VCaP (cell line): ENCODE results near the gene CD72.

Experiments used
- H3K27ac ChIP-seq: fragments of 450-650 bp; 2 replicates; pipeline ENCODE4 v1.5.1; 2017
- CTCF ChIP-seq: fragments of 450-650 bp; conservative IDR thresholded peaks from 2 replicates; pipeline ENCODE4 v1.5.1; 2017; ENCODE audit warnings: mild to moderate bottlenecking, moderate library complexity

CD72 gene

GRCh38 chr9:35609001-35609819 lies 9.0 kb downstream of the CD72 start:
- TF ChIP-seq CTCF: no peak
- H3K27ac ChIP-seq: no peak overlapping the region

- no peak for TF ChIP-seq CTCF
- no peak overlapping the region for H3K27ac ChIP-seq
Measured at GRCh38 chr9:35608221-35608620, 10.0 kb downstream of the CD72 start.

GRCh38 chr9:35606726-35607125 lies 11.5 kb downstream of the CD72 start:
- H3K27ac ChIP-seq: peak overlapping the region; percentile 92; the same call in 1 of the 2 replicates
- TF ChIP-seq CTCF: no peak

GRCh38 chr9:35606138-35606504 lies 12.1 kb downstream of the CD72 start:
- TF ChIP-seq CTCF: no peak
- H3K27ac ChIP-seq: peak overlapping the region; percentile 92

GRCh38 chr9:35605351-35606137 lies 12.7 kb downstream of the CD72 start:
- peak overlapping the region; percentile 92 for H3K27ac ChIP-seq
- TF ChIP-seq CTCF: no peak

GRCh38 chr9:35604578-35605350 lies 13.4 kb downstream of the CD72 start, which contains the start of gene TESK1:
Gene TESK1, plus strand, starts transcription at chr9:35605262. Its CDS starts 358 bp downstream, at chr9:35605620.
- peak within 1 kb of the TSS; percentile 92 for H3K27ac ChIP-seq
- TF ChIP-seq CTCF: no peak
